ENCODE data around the gene PCDHA9. TPM values are rescaled to one million over a fixed set of nuclear protein-coding genes. Genes with fewer than 3 reads are reported as not detected.

The PCDHA9 gene
- 0.58 TPM for total RNA-seq

DNA sequence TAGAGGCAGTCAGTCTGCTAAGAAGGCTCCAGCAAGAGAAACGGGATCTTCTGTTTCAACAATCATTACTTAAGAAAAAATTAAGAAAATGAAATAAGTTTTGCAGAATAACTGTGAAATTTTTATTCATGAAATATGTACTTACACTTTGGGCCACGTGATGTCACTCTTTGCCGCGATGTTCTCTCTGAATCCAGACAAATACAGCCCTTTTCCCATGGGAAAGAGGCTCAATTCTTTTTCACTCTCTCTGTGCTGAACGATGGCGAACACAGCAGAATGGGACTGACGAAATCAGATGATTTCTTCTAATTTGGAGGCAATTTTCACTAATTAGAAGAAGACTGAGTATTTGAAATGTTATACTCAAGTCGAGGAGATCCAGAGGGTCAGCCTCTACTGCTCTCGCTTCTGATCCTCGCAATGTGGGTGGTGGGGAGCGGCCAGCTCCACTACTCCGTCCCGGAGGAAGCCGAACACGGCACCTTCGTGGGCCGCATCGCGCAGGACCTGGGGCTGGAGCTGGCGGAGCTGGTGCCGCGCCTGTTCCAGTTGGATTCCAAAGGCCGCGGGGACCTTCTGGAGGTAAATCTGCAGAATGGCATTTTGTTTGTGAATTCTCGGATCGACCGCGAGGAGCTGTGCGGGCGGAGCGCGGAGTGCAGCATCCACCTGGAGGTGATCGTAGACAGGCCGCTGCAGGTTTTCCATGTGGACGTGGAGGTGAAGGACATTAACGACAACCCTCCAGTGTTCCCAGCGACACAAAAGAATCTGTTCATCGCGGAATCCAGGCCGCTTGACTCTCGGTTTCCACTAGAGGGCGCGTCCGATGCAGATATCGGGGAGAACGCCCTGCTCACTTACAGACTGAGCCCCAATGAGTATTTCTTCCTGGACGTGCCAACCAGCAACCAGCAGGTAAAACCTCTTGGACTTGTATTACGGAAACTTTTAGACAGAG, at the start of gene PCDHA9:
TSS of gene PCDHA9 (plus strand) at position 244 of the 964 bp plus-strand sequence. CDS start at position 358, 114 bp downstream.

DNA sequence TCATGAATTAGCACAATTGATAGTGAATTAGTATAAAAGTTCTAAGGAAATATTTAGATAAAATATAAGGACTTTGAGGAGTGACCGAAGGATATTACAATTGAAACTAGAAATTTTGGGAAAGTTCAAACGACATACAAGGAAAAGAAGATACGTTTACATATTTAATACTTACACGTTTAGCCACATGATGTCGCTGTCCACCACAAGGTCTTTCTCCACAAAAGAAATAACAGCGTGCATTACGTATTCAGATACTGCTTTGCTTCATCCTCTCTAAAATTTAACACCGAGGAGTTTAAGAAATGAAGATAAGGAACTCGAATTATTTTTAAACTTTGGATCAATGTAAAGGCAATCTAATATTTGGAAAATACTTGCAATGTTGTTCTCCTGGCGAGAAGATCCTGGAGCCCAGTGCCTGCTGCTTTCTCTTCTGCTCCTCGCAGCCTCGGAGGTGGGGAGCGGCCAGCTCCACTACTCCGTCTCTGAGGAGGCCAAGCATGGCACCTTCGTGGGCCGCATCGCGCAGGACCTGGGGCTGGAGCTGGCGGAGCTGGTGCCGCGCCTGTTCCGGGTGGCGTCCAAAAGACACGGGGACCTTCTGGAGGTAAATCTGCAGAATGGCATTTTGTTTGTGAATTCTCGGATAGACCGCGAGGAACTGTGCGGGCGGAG, 47.2 kb upstream of the PCDHA9 start, which contains the start of gene PCDHA3:
TSS of gene PCDHA3 (plus strand) at position 242 of the 678 bp plus-strand sequence.

DNA sequence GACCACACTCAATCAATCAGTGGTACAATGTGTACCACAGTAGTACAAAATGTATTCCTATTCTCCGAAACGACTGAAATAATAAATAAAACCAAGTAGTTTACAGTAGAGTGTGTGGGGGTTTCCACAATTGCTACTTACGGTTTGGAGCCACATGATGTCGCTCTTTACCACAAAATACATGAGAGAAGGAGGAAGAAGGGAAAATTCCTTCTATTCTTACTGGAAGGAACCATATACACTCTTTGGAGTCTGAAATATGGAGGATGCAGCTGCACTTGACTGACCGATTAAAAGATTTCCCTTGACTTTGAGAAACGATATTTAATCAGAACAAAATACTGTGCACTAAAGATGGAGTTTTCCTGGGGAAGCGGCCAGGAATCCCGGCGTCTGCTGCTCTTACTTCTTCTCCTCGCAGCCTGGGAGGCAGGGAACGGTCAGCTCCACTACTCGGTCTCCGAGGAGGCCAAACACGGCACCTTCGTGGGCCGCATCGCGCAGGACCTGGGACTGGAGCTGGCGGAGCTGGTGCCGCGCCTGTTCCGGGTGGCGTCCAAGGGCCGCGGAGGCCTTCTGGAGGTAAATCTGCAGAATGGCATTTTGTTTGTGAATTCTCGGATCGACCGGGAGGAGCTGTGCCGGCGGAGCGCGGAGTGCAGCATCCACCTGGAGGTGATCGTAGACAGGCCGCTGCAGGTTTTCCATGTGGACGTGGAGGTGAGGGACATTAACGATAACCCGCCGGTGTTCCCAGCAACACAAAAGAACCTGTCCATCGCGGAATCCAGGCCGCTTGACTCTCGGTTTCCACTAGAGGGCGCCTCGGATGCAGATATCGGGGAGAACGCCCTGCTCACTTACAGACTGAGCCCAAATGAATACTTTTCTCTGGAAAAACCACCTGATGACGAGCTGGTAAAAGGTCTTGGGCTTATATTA, 41.1 kb upstream of the PCDHA9 start, which contains the start of gene PCDHA4:
TSS of gene PCDHA4 (plus strand) at position 235 of the 942 bp plus-strand sequence.

GRCh38 chr5:140821375-140822280, 26.6 kb upstream of the PCDHA9 start, which contains the start of gene PCDHA5:
Gene PCDHA5, plus strand, starts transcription at chr5:140821613.

DNA sequence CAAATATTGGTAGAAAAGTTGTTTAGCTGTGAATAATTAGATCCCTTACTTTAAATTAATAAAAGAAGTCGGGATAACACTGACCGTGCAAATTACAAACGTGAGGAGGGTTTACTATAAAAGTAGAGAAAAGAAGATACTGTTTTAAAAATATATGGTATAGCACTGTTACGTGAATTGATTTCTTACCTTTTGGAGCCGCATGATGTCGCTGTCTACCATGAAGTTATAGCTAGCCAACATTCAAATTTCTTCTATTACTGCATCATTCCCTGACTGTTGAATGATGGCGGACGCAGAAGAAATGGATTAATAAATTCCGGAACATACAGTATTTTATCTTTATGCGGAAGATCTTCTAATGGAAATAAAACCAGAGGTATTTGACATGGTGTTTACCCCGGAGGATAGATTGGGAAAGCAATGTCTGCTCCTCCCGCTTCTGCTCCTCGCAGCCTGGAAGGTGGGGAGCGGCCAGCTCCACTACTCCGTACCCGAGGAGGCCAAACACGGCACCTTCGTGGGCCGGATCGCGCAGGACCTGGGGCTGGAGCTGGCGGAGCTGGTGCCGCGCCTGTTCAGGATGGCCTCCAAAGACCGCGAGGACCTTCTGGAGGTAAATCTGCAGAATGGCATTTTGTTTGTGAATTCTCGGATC, 20.3 kb upstream of the PCDHA9 start, which contains the start of gene PCDHA6:
TSS of gene PCDHA6 (plus strand) at position 257 of the 658 bp plus-strand sequence. CDS start at position 389, 132 bp downstream.

GRCh38 chr5:140833993-140834392, 14.2 kb upstream of the PCDHA9 start, which contains the start of gene PCDHA7:
Gene PCDHA7, plus strand, starts transcription at chr5:140834269. Its CDS starts 115 bp downstream, at chr5:140834384.

GRCh38 chr5:140840978-140841962, 6.9 kb upstream of the PCDHA9 start, which contains the start of gene PCDHA8:
Gene PCDHA8, plus strand, starts transcription at chr5:140841187. Its CDS starts 135 bp downstream, at chr5:140841322.

GRCh38 chr5:140855772-140856674, 7.8 kb downstream of the PCDHA9 start, which contains the start of gene PCDHA10:
Gene PCDHA10, plus strand, starts transcription at chr5:140855897. Its CDS starts 152 bp downstream, at chr5:140856049.

GRCh38 chr5:140868721-140869554, 20.8 kb downstream of the PCDHA9 start, which contains the start of gene PCDHA11:
Gene PCDHA11, plus strand, starts transcription at chr5:140868957. Its CDS starts 147 bp downstream, at chr5:140869104.

GRCh38 chr5:140875085-140876065, 27.2 kb downstream of the PCDHA9 start, which contains the start of gene PCDHA12:
Gene PCDHA12, plus strand, starts transcription at chr5:140875308. Its CDS starts 165 bp downstream, at chr5:140875473.

DNA sequence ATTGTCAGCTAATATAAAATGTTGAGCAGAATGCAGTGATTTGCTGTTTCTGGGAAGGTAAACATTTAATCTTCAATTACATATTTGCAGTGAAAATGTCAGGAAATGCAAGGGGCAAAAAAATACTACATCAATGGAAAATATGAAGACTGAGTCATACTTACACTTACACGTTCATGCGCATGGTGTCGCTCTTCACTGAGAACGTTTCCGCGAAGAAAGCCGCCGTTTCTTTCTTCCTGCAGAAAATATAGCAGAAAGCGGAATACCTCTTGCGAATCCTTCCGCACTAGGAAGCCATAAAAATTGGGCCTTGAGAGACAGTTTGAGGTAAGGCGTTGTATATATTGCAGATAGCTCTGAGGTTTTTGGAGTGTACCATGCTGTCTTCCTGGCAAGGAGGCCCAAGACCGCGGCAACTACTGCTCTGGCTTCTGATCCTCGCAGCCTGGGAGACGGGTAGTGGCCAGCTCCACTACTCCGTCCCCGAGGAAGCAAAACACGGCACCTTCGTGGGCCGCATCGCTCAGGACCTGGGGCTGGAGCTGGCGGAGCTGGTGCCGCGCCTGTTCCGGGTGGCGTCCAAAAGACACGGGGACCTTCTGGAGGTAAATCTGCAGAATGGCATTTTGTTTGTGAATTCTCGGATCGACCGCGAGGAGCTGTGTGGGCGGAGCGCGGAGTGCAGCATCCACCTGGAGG, 33.9 kb downstream of the PCDHA9 start, which contains the start of gene PCDHA13:
TSS of gene PCDHA13 (plus strand) at position 236 of the 702 bp plus-strand sequence. CDS start at position 381, 145 bp downstream.

Data from metanephros (tissue), 1 donor.